ENCODE data around the gene CCDC88C.
"Not testable (repeated sequence)": the region's sequence is repeated elsewhere in the genome, so short reads cannot be mapped to it uniquely, and the experiment has no call there.

CCDC88C gene

GRCh38 chr14:91284791-91285548 lies 132.7 kb downstream of the CCDC88C start:
- DNase-seq = no peak

- no peak for DNase-seq
These were observed 133.4 kb downstream of the CCDC88C start for GRCh38 chr14:91284146-91284790.

- DNase-seq = no peak
These were observed 134.0 kb downstream of the CCDC88C start for GRCh38 chr14:91283666-91284065.

GRCh38 chr14:91282954-91283645 lies 134.5 kb downstream of the CCDC88C start:
- no peak for DNase-seq

DNA sequence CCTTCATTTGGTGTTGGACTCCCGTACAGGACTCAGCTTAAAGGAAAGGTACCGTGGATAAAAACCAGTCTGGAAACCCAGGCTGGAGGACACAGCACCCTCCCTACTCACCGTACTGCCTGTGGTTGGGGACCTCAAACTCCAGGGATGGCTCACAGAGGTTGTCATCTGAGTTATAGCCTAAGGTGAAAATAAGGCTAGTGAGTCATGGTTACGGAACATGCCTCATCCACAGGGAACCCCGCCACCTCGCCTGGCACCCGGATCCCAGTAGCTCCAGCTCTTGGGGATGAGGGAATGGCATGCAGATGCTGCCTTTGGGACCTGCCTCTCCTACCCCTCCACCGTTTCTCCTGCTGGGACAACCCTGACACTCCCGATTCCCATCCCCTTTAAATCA lies 136.3 kb downstream of the CCDC88C start:
- DNase-seq = no peak

DNA sequence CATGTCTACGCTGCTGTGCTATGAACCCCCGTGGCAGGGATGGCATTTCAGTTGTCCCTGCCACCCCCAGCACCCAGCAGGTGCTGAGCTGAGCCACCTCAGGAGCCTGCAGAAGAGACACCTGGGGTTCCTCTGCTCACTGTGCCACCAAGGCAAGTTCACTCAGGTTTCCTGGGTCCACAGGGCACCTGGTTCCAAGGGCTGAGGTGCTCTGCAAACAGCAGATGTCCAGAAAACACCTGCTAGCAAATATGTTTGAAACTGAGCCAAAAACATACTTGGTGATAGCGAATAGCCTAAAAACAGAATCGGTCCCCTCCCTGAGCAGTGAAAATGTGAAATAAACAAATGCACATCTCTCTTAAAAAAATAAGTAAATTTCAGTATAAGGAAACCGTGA lies 137.5 kb downstream of the CCDC88C start:
- no peak for DNase-seq

DNA sequence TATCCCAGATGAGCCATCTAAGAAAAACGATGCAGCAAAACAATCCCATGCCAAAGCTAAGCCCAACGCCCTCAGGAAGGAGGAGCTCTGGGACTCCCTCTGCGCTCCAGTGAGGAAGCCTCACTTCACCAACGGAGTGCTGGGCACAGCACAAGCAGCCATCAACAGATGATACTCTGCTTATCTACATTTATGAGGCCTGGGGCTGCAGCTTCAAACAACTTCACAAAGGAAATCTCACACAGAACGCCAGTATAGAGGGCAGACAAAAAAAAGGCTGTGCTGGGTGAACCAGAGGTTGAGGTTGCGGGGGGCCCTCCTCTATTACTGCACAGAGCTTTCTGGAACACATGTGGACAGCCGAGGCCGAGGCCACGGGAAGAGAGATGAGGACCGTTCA lies 138.3 kb downstream of the CCDC88C start:
- DNase-seq = no peak

DNA sequence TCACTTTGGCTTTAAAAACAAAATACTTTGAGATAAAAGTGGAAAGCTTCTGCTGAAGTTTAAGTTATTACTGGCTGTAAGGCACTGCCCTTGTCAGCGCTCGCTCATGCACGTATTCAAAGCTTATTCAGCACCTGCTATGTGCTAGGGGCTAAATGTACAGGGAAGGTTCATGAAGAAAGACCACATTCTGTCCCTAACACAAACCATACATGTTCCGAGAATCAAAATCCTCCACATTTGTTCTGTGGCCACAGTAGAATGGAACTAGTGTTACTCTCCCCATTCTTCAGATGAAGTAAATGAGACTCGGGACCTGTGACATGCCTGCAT lies 139.3 kb downstream of the CCDC88C start:
- no peak for DNase-seq

GRCh38 chr14:91277546-91278382 lies 139.9 kb downstream of the CCDC88C start:
- DNase-seq = no peak

- no peak for DNase-seq
These were observed 142.8 kb downstream of the CCDC88C start for GRCh38 chr14:91274796-91275195.

GRCh38 chr14:91273885-91274273 lies 143.7 kb downstream of the CCDC88C start:
- DNase-seq = no peak

GRCh38 chr14:91273273-91273884 lies 144.2 kb downstream of the CCDC88C start:
- DNase-seq = no peak

GRCh38 chr14:91272341-91273272 lies 145.0 kb downstream of the CCDC88C start:
- DNase-seq = no peak

GRCh38 chr14:91271639-91272038 lies 146.0 kb downstream of the CCDC88C start:
- no peak for DNase-seq

DNA sequence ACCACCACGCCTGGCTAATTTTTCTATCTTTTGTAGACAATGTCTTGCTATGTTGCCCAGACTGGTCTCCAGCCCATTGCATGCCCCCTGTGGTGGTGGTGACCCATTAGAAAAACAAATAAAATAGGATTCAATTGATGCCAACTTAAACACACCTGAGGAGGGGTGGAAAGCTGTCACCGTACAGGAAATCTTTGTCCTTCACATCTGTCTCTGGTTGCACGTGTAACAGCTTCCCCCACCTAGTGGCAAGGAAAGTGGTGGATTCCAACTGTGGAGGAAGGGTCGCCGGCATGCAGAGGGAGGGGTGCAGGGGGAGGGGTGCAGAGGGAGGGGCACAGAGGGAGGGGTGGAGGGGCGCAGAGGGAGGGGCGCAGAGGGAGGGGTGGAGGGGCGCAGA lies 147.0 kb downstream of the CCDC88C start:
- DNase-seq = no peak

GRCh38 chr14:91270188-91270587 lies 147.4 kb downstream of the CCDC88C start:
- DNase-seq = no peak

DNA sequence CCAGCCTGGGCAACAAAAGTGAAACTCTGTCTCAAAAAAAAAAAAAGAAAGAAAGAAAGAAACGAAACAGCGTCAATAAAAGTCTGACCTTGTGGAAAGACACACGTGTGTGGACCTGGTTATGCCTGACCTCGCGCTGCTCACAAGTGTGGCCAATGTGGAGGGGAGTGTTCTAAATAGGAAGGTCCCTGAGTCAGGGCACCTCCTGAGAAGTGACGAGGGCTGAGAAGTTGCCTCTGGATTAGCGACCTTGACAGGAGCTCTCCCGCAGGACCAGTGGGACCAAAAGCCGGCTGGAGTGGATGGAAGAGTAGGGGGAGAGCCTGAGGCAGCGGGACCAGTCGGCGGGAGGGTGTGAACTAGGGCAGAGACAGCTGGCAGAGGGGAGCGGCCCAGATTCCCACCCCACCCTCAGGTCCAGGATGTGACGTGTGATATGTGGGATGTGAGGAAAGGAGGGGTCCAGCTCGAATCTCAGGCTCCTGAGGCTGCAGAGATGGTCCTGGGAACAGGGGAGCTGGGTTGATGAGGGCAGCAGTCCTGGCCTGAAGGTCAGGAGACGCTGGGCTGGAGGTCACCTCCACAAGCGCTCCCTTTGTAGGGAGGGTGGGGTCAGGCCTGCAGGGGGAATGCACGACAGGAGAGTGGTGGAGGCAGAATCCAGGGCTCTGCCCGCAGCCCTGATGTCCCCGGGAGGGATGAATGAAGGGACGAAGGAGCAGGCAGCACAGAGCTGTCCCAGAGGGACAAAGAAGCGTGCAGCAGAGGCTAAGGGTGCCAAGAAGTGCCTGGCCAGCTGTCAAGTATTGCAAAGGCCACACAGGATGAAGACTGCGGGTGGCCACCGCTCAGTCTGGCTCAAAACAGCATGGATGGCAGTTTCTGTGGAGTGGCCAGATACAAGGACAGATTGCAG lies 148.3 kb downstream of the CCDC88C start:
- DNase-seq = no peak

- DNase-seq = no peak
These were observed 149.6 kb downstream of the CCDC88C start for GRCh38 chr14:91267965-91268437.

GRCh38 chr14:91266276-91266675 lies 151.3 kb downstream of the CCDC88C start:
- not testable (repeated sequence) for DNase-seq

DNA sequence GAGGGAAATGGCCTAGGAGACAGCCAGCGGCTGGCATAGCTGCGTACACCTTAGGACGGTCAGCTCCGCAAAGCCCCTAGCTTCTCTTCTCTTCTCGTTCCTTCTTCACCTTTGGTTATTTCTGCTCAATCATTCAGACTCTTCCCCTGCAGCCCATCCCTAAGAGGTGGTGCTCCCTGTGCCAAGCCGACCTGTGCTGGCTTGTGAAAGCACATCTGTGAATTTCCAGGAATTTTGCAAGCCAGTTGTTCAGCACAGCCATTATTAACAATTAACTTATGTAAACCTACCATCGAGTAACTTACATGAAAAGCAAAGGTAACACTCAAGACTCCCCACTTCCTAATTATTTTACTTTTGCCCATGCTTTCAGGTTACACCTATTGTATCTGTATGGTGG lies 152.2 kb downstream of the CCDC88C start:
- no peak for DNase-seq

Measured in activated gamma-delta T cell (primary cell).